Astrocyte (in vitro differentiated cells and primary cell): ENCODE results near the gene ATP6V0E1. TPM values are rescaled to one million over a fixed set of nuclear protein-coding genes. Genes with fewer than 3 reads are reported as not detected.
A peak's percentile ranks its signal among the peaks of the same experiment; 100 is the strongest.

Source experiments
- DNase-seq: peaks from one replicate; pipeline ENCODE4 v3.0.0-alpha.2; 2010; ENCODE audit warnings: low read depth
- FAIRE-seq: peaks from 2 replicates; lab custom pipeline; 2011; peaks lifted over from hg19 to GRCh38; lab: Jason Lieb, UNC
- H2AFZ ChIP-seq: 2 replicates; pipeline ENCODE4 v1.6.0; 2012; ENCODE audit warnings: low read depth, low read length, inconsistent platforms
- H3K27ac ChIP-seq: 2 replicates; pipeline ENCODE4 v1.5.1; 2011; ENCODE audit warnings: low read depth, low read length, inconsistent platforms
- H3K27me3 ChIP-seq: 2 replicates; pipeline ENCODE4 v1.6.0; 2011; ENCODE audit warnings: low read length, inconsistent platforms; ENCODE audit not compliant: insufficient read depth
- H3K36me3 ChIP-seq: 2 replicates; pipeline ENCODE4 v1.5.1; 2011; ENCODE audit warnings: low read length, inconsistent platforms; ENCODE audit not compliant: insufficient read depth
- H3K4me1 ChIP-seq: 2 replicates; pipeline ENCODE4 v1.5.1; 2011; ENCODE audit warnings: low read length, inconsistent platforms; ENCODE audit not compliant: insufficient read depth
- H3K4me2 ChIP-seq: 2 replicates; pipeline ENCODE4 v1.6.0; 2012; ENCODE audit warnings: low read length, inconsistent platforms
- H3K4me3 ChIP-seq: 2 replicates; pipeline ENCODE4 v1.5.1; 2011; ENCODE audit warnings: low read depth, mild to moderate bottlenecking, low read length, inconsistent platforms; ENCODE audit not compliant: insufficient read depth
- H3K79me2 ChIP-seq: 2 replicates; pipeline ENCODE4 v1.6.0; 2012; ENCODE audit warnings: mild to moderate bottlenecking, low read length, inconsistent platforms; ENCODE audit not compliant: insufficient read depth
- H3K9ac ChIP-seq: 2 replicates; pipeline ENCODE4 v1.6.0; 2012; ENCODE audit warnings: mild to moderate bottlenecking, low read length, inconsistent platforms
- H3K9me3 ChIP-seq: 2 replicates; pipeline ENCODE4 v1.5.1; 2012; ENCODE audit warnings: low read depth, mild to moderate bottlenecking, low read length, inconsistent platforms; ENCODE audit not compliant: insufficient read depth
- H4K20me1 ChIP-seq: 2 replicates; pipeline ENCODE4 v1.6.0; 2012; ENCODE audit warnings: low read length, inconsistent platforms; ENCODE audit not compliant: insufficient read depth
- H3K27ac Mint-ChIP-seq: one replicate; pipeline ENCODE4 v1.8.0; 2021; ENCODE audit warnings: mild to moderate bottlenecking, mixed read lengths; ENCODE audit not compliant: unreplicated experiment
- H3K27me3 Mint-ChIP-seq: one replicate; pipeline ENCODE4 v1.8.0; 2021; ENCODE audit warnings: low read depth, mixed read lengths; ENCODE audit not compliant: unreplicated experiment
- H3K36me3 Mint-ChIP-seq: one replicate; pipeline ENCODE4 v1.8.0; 2021; ENCODE audit warnings: low read depth, mixed read lengths; ENCODE audit not compliant: unreplicated experiment
- H3K4me1 Mint-ChIP-seq: one replicate; pipeline ENCODE4 v1.8.0; 2021; ENCODE audit warnings: low read depth, mixed read lengths; ENCODE audit not compliant: unreplicated experiment
- H3K4me3 Mint-ChIP-seq: one replicate; pipeline ENCODE4 v1.8.0; 2021; ENCODE audit warnings: mild to moderate bottlenecking, moderate library complexity, mixed read lengths; ENCODE audit not compliant: unreplicated experiment
- H3K9me3 Mint-ChIP-seq: one replicate; pipeline ENCODE4 v1.8.0; 2021; ENCODE audit warnings: mild to moderate bottlenecking, mixed read lengths; ENCODE audit not compliant: unreplicated experiment
- CTCF ChIP-seq: IDR thresholded peaks from 2 replicates; pipeline ENCODE4 v1.5.1; 2011; ENCODE audit warnings: low read depth, mild to moderate bottlenecking, inconsistent platforms, low read length, moderate library complexity; ENCODE audit not compliant: insufficient read depth
- EZH2 ChIP-seq: IDR thresholded peaks from 2 replicates; pipeline ENCODE4 v1.6.1; 2012; ENCODE audit warnings: mild to moderate bottlenecking, low read length, inconsistent platforms; ENCODE audit not compliant: insufficient read depth
- total RNA-seq: library from RNA; stranded (reverse); gene quantifications from 2 replicates; pipeline ENCODE4 v1.2.1, GENCODE V29; 2021

ATP6V0E1 gene
- total RNA-seq, 1 donor from 2014 or later, result 327 TPM

- TF ChIP-seq CTCF, result no peak
- TF ChIP-seq EZH2, result no peak
- peaks cover 1% of the 10 kb centered on the region for H3K27me3 Mint-ChIP-seq
- Histone ChIP-seq H4K20me1 (no peaks in the 10 kb centered on the region), H3K27me3 (no peaks in the 10 kb centered on the region), H3K4me3 (no peak overlapping the region), H3K9me3 (no peaks in the 10 kb centered on the region), H3K27ac (no peak overlapping the region), H3K79me2 (no peaks in the 10 kb centered on the region), H3K4me1 (peaks cover 22% of the 10 kb centered on the region), H3K36me3 (no peaks in the 10 kb centered on the region), H3K9ac (no peak overlapping the region), H2AFZ (no peak overlapping the region), H3K4me2 (no peak overlapping the region)
- peaks cover 9% of the 10 kb centered on the region for H3K4me1 Mint-ChIP-seq
- no peak for FAIRE-seq
- H3K27ac Mint-ChIP-seq, result no peak overlapping the region
- no peak overlapping the region for H3K4me3 Mint-ChIP-seq
- DNase-seq, result no peak
- H3K9me3 Mint-ChIP-seq, result no peaks in the 10 kb centered on the region
- H3K36me3 Mint-ChIP-seq, result no peaks in the 10 kb centered on the region
Observed at GRCh38 chr5:173053041-173053440, 69.5 kb downstream of the ATP6V0E1 start.

- Mint-ChIP-seq H3K27me3 (no peaks in the 10 kb centered on the region), H3K27ac (peak overlapping the region; percentile 51), H3K4me3 (peak overlapping the region; percentile 84), H3K36me3 (no peaks in the 10 kb centered on the region), H3K4me1 (peaks cover 9% of the 10 kb centered on the region), H3K9me3 (no peaks in the 10 kb centered on the region)
- no peak for TF ChIP-seq EZH2
- TF ChIP-seq CTCF, result no peak
- Histone ChIP-seq H3K27me3 (no peaks in the 10 kb centered on the region), H2AFZ (peak overlapping the region; percentile 73), H3K4me1 (peaks cover 24% of the 10 kb centered on the region), H4K20me1 (no peaks in the 10 kb centered on the region), H3K9me3 (no peaks in the 10 kb centered on the region), H3K36me3 (no peaks in the 10 kb centered on the region), H3K4me3 (peak overlapping the region; percentile 92), H3K27ac (no peak overlapping the region), H3K4me2 (peak overlapping the region; percentile 90), H3K79me2 (peaks cover 5% of the 10 kb centered on the region), H3K9ac (peak overlapping the region; percentile 97)
- DNase-seq, result no peak
- FAIRE-seq, result no peak
Observed at GRCh38 chr5:173055042-173055721, 71.6 kb downstream of the ATP6V0E1 start.

GRCh38 chr5:173055722-173055982 is 72.1 kb downstream of the ATP6V0E1 start:
- peak overlapping the region; percentile 92 for H3K4me3 ChIP-seq
- H3K4me1 ChIP-seq, result peaks cover 24% of the 10 kb centered on the region
- no peaks in the 10 kb centered on the region for H4K20me1 ChIP-seq
- peaks cover 8% of the 10 kb centered on the region for H3K4me1 Mint-ChIP-seq
- H3K27ac Mint-ChIP-seq, result peak overlapping the region; percentile 51
- no peaks in the 10 kb centered on the region for H3K36me3 ChIP-seq
- H3K27me3 ChIP-seq, result no peaks in the 10 kb centered on the region
- peak overlapping the region; percentile 97 for H3K9ac ChIP-seq
- H3K4me2 ChIP-seq, result peak overlapping the region; percentile 90
- TF ChIP-seq EZH2 (no peak), CTCF (no peak)
- peak overlapping the region; percentile 73 for H2AFZ ChIP-seq
- peak overlapping the region; percentile 93 for H3K27ac ChIP-seq
- H3K79me2 ChIP-seq, result peaks cover 5% of the 10 kb centered on the region
- no peaks in the 10 kb centered on the region for H3K9me3 ChIP-seq
- no peaks in the 10 kb centered on the region for H3K27me3 Mint-ChIP-seq
- no peak for DNase-seq
- no peak for FAIRE-seq
- H3K9me3 Mint-ChIP-seq, result no peaks in the 10 kb centered on the region
- H3K36me3 Mint-ChIP-seq, result no peaks in the 10 kb centered on the region
- peak overlapping the region; percentile 84 for H3K4me3 Mint-ChIP-seq
